H9 (cell line): ENCODE results near the gene GCH1. TPM values are rescaled to one million over a fixed set of nuclear protein-coding genes. Genes with fewer than 3 reads are reported as not detected.
A peak's percentile ranks its signal among the peaks of the same experiment; 100 is the strongest.

ENCODE experiments used
- DNase-seq: peaks from one replicate; pipeline ENCODE4 v3.0.0-alpha.2; 2017
- H2AFZ ChIP-seq: one replicate; pipeline ENCODE4 v1.6.1; 2013; ENCODE audit warnings: mild to moderate bottlenecking, low read length, control low read depth, moderate library complexity
- H2AK5ac ChIP-seq: 2 replicates; pipeline ENCODE4 v1.6.1; 2013; ENCODE audit warnings: low read length, control low read depth, mixed read lengths; ENCODE audit not compliant: insufficient read length
- H2BK120ac ChIP-seq: one replicate; pipeline ENCODE4 v1.6.1; 2013; ENCODE audit warnings: low read depth, mild to moderate bottlenecking, low read length, control low read depth, inconsistent platforms; ENCODE audit not compliant: poor library complexity, severe bottlenecking
- H2BK12ac ChIP-seq: 2 replicates; pipeline ENCODE4 v1.6.1; 2013; ENCODE audit warnings: low read length, control low read depth, mixed read lengths, low read depth; ENCODE audit not compliant: insufficient read length
- H2BK15ac ChIP-seq: 2 replicates; pipeline ENCODE4 v1.6.1; 2013; ENCODE audit warnings: low read depth, low read length, control low read depth
- H2BK20ac ChIP-seq: one replicate; pipeline ENCODE4 v1.6.1; 2013; ENCODE audit warnings: low read depth, mild to moderate bottlenecking, low read length, control low read depth, inconsistent platforms; ENCODE audit not compliant: poor library complexity, severe bottlenecking
- H2BK5ac ChIP-seq: 2 replicates; pipeline ENCODE4 v1.6.1; 2013; ENCODE audit warnings: low read length, control low read depth, mixed read lengths; ENCODE audit not compliant: insufficient read length
- H3K14ac ChIP-seq: 2 replicates; pipeline ENCODE4 v1.6.1; 2013; ENCODE audit warnings: low read length, control low read depth; ENCODE audit not compliant: insufficient read depth
- H3K18ac ChIP-seq: 2 replicates; pipeline ENCODE4 v1.6.1; 2013; ENCODE audit warnings: low read depth, mild to moderate bottlenecking, mixed read lengths, low read length, control low read depth; ENCODE audit not compliant: insufficient read length
- H3K23ac ChIP-seq: 2 replicates; pipeline ENCODE4 v1.6.1; 2013; ENCODE audit warnings: low read length, control low read depth, mixed read lengths, low read depth; ENCODE audit not compliant: insufficient read length
- H3K23me2 ChIP-seq: 2 replicates; pipeline ENCODE4 v1.6.1; 2013; ENCODE audit warnings: low read depth, mild to moderate bottlenecking, mixed read lengths, low read length, control low read depth; ENCODE audit not compliant: insufficient read length, poor library complexity, severe bottlenecking
- H3K27ac ChIP-seq: 2 replicates; pipeline ENCODE4 v1.5.1; 2013; ENCODE audit warnings: low read length, control low read depth, mixed read lengths, low read depth; ENCODE audit not compliant: insufficient read length
- H3K27me3 ChIP-seq: 2 replicates; pipeline ENCODE4 v1.6.1; 2013; ENCODE audit warnings: low read length, control low read depth, inconsistent platforms; ENCODE audit not compliant: insufficient read depth
- H3K4ac ChIP-seq: 2 replicates; pipeline ENCODE4 v1.6.1; 2013; ENCODE audit warnings: low read depth, mild to moderate bottlenecking, control low read depth, inconsistent platforms, low read length, moderate library complexity
- H3K4me1 ChIP-seq: 2 replicates; pipeline ENCODE4 v1.6.1; 2013; ENCODE audit warnings: low read length, control low read depth, inconsistent platforms; ENCODE audit not compliant: insufficient read depth
- H3K4me2 ChIP-seq: 2 replicates; pipeline ENCODE4 v1.6.1; 2013; ENCODE audit warnings: low read length, control low read depth, mixed read lengths; ENCODE audit not compliant: insufficient read length, insufficient read depth
- H3K56ac ChIP-seq: 2 replicates; pipeline ENCODE4 v1.6.1; 2013; ENCODE audit warnings: low read depth, mild to moderate bottlenecking, mixed read lengths, low read length, control low read depth; ENCODE audit not compliant: insufficient read length
- H3K79me1 ChIP-seq: 2 replicates; pipeline ENCODE4 v1.6.1; 2013; ENCODE audit warnings: low read depth, mild to moderate bottlenecking, moderate library complexity, low read length, control low read depth, inconsistent platforms; ENCODE audit not compliant: insufficient read depth, poor library complexity, severe bottlenecking
- H3K79me2 ChIP-seq: 2 replicates; pipeline ENCODE4 v1.6.1; 2013; ENCODE audit warnings: low read length, control low read depth, inconsistent platforms; ENCODE audit not compliant: insufficient read depth
- H3K9ac ChIP-seq: 2 replicates; pipeline ENCODE4 v1.6.1; 2013; ENCODE audit warnings: low read length, control low read depth, mixed read lengths; ENCODE audit not compliant: insufficient read length; ENCODE audit errors: extremely low read depth
- H3K9me3 ChIP-seq: one replicate; pipeline ENCODE4 v1.6.1; 2013; ENCODE audit warnings: low read depth, low read length, inconsistent platforms; ENCODE audit not compliant: control insufficient read depth
- H3T11ph ChIP-seq: one replicate; pipeline ENCODE4 v1.6.1; 2013; ENCODE audit warnings: mild to moderate bottlenecking, low read length, control low read depth, inconsistent platforms
- H4K20me1 ChIP-seq: one replicate; pipeline ENCODE4 v1.6.1; 2013; ENCODE audit not compliant: control insufficient read depth, insufficient read length, insufficient read depth
- H4K5ac ChIP-seq: 2 replicates; pipeline ENCODE4 v1.6.1; 2013; ENCODE audit warnings: low read depth, mild to moderate bottlenecking, mixed read lengths, low read length, control low read depth; ENCODE audit not compliant: insufficient read length
- H4K8ac ChIP-seq: replicated peaks from 2 replicates; pipeline ENCODE4 v1.6.1; 2013; ENCODE audit warnings: low read length, control low read depth, mixed read lengths, low read depth; ENCODE audit not compliant: insufficient read length
- H4K91ac ChIP-seq: 2 replicates; pipeline ENCODE4 v1.6.1; 2013; ENCODE audit warnings: low read depth, mild to moderate bottlenecking, moderate library complexity, mixed read lengths, low read length, control low read depth; ENCODE audit not compliant: insufficient read length
- H3K27ac Mint-ChIP-seq, 3 experiments: 2 replicates in 2 of 3; 3 replicates in 1 of 3; pipeline ENCODE4 v1.8.0; 2020 to 2021; ENCODE audit warnings: mixed read lengths in 3 of 3, mild to moderate bottlenecking in 1 of 3, moderate library complexity in 1 of 3
- H3K27me3 Mint-ChIP-seq: 2 replicates; pipeline ENCODE4 v1.8.0; 2021; ENCODE audit warnings: low read depth, mild to moderate bottlenecking, moderate library complexity, mixed read lengths
- H3K36me3 Mint-ChIP-seq, 3 experiments: 2 replicates in 2 of 3; 3 replicates in 1 of 3; pipeline ENCODE4 v1.8.0; 2020 to 2021; ENCODE audit warnings: low read depth in 3 of 3, mixed read lengths in 3 of 3; ENCODE audit not compliant: insufficient read depth in 1 of 3
- H3K4me1 Mint-ChIP-seq, 2 experiments: 2 replicates each; pipeline ENCODE4 v1.8.0; 2020; ENCODE audit warnings: mixed read lengths in 2 of 2
- H3K4me3 Mint-ChIP-seq, 2 experiments: 2 replicates in 1 of 2; 3 replicates in 1 of 2; pipeline ENCODE4 v1.8.0; 2020 to 2021; ENCODE audit warnings: mild to moderate bottlenecking in 2 of 2, mixed read lengths in 2 of 2, moderate library complexity in 1 of 2
- H3K9me3 Mint-ChIP-seq, 2 experiments: 2 replicates in 1 of 2; 3 replicates in 1 of 2; pipeline ENCODE4 v1.8.0; 2020; ENCODE audit warnings: mild to moderate bottlenecking in 2 of 2, mixed read lengths in 2 of 2, moderate library complexity in 1 of 2
- WGBS: extraction: QIAGEN DNeasy Blood & Tissue Kit; methylation state at CpG from one replicate; pipeline ENCODE4 v1.1.7; 2013; ENCODE audit warnings: missing lambda C conversion rate, low lambda C conversion rate, mixed read lengths; ENCODE audit not compliant: insufficient read length; ENCODE audit errors: extremely low coverage; 5-methylcytosine and 5-hydroxymethylcytosine counted together
- total RNA-seq: library from RNA; stranded (reverse); gene quantifications from 2 replicates; pipeline ENCODE4 v1.2.1, GENCODE V29; 2021
- TF ChIP-seq, protein P1 (sequence below): fragments of 200-600 bp; sonication (generic); conservative IDR thresholded peaks from 3 replicates; pipeline ENCODE4 v1.8.0; 2021; ENCODE audit warnings: antibody characterized with exemption, mild to moderate bottlenecking

The GCH1 gene
- total RNA-seq, 1 experiment from 2014 or later = 7.7 TPM

DNA sequence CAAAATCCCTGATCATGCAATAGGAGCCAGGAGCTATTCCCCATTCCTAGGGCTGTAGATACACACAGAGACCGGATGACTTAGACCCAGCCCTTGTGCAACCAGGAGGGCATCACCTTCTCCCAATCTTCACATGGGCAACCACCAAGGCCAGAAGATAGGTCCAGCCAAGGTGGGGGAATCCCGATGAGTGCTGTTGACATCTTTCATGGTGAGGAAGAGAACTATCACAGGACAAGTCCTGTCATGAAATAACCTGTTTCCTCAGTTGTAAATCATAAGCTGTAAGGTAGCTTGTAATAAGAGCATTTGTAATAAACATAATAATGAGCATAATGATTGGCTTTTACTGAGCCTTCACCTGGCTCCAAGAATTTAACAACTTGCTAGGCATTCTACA is 89.5 kb downstream of the GCH1 start:
- Histone ChIP-seq H3K4me2 (no peak overlapping the region), H4K91ac (no peak overlapping the region), H3K4me1 (no peaks in the 10 kb centered on the region), H2AK5ac (no peak overlapping the region), H3K79me2 (no peaks in the 10 kb centered on the region), H4K8ac (no peak overlapping the region), H3K27ac (no peak overlapping the region), H2AFZ (no peak overlapping the region), H3T11ph (no peak overlapping the region), H2BK120ac (no peak overlapping the region), H3K27me3 (no peaks in the 10 kb centered on the region), H3K4ac (no peak overlapping the region), H2BK20ac (no peak overlapping the region), H3K23me2 (no peaks in the 10 kb centered on the region), H2BK12ac (no peak overlapping the region), H3K56ac (no peak overlapping the region), H4K5ac (no peak overlapping the region), H4K20me1 (no peaks in the 10 kb centered on the region), H3K14ac (no peak overlapping the region), H3K9me3 (no peaks in the 10 kb centered on the region), H2BK15ac (no peak overlapping the region), H3K9ac (no peak overlapping the region), H3K23ac (no peak overlapping the region), H3K79me1 (no peaks in the 10 kb centered on the region), H3K18ac (no peak overlapping the region), H2BK5ac (no peak overlapping the region)
- H3K27me3 Mint-ChIP-seq = peaks cover 7% of the 10 kb centered on the region; the same call in 1 of the 2 replicates
- no peaks in the 10 kb centered on the region for H3K4me1 Mint-ChIP-seq
- no peaks in the 10 kb centered on the region; a peak in 1 of 7 replicates for H3K36me3 Mint-ChIP-seq
- H3K27ac Mint-ChIP-seq = no peak overlapping the region
- TF ChIP-seq, protein P1, sequence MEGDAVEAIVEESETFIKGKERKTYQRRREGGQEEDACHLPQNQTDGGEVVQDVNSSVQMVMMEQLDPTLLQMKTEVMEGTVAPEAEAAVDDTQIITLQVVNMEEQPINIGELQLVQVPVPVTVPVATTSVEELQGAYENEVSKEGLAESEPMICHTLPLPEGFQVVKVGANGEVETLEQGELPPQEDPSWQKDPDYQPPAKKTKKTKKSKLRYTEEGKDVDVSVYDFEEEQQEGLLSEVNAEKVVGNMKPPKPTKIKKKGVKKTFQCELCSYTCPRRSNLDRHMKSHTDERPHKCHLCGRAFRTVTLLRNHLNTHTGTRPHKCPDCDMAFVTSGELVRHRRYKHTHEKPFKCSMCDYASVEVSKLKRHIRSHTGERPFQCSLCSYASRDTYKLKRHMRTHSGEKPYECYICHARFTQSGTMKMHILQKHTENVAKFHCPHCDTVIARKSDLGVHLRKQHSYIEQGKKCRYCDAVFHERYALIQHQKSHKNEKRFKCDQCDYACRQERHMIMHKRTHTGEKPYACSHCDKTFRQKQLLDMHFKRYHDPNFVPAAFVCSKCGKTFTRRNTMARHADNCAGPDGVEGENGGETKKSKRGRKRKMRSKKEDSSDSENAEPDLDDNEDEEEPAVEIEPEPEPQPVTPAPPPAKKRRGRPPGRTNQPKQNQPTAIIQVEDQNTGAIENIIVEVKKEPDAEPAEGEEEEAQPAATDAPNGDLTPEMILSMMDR = no peak
- WGBS = no CpG with 5 or more reads among the region's 2 CpGs
- peaks cover 0 to 4% of the 10 kb centered on the region in 2 experiments; a peak in 1 of 5 replicates for H3K9me3 Mint-ChIP-seq
- no peak overlapping the region for H3K4me3 Mint-ChIP-seq
- peak; percentile 7 for DNase-seq
